Spleen (tissue), 11 donors: ENCODE measurements around the gene EFNA2. TPM values are rescaled to one million over a fixed set of nuclear protein-coding genes. Genes with fewer than 3 reads are reported as not detected.
A peak's percentile ranks its signal among the peaks of the same experiment; 100 is the strongest.

Experiments used
- DNase-seq: peaks from one replicate; pipeline ENCODE4 v3.0.0-alpha.2; 2020
- H3K27ac ChIP-seq, 8 donors: fragments of 200-600 bp; sonication (generic) in 7 of 8; 1 replicate in 4 of 8; 2 replicates in 4 of 8; pipeline versions ENCODE4 v1.5.0 to v1.8.0; 2016 to 2021; ENCODE audit warnings: inconsistent platforms in 4 of 8, mild to moderate bottlenecking in 4 of 8, moderate library complexity in 1 of 8
- H3K27me3 ChIP-seq, 7 donors: fragments of 200-600 bp; sonication (generic) in 6 of 7; replicated peaks in 1 of 7; 1 replicate in 4 of 7; 2 replicates in 3 of 7; pipeline versions ENCODE4 v1.5.0 to v1.8.0; 2016 to 2021; ENCODE audit warnings: inconsistent platforms in 3 of 7, mild to moderate bottlenecking in 1 of 7
- H3K36me3 ChIP-seq, 6 donors: fragments of 200-600 bp; sonication (generic) in 5 of 6; 1 replicate in 4 of 6; 2 replicates in 2 of 6; pipeline versions ENCODE4 v1.5.0 to v1.8.0; 2016 to 2021; ENCODE audit warnings: inconsistent platforms in 2 of 6
- H3K4me1 ChIP-seq, 6 donors: fragments of 200-600 bp; sonication (generic) in 5 of 6; 1 replicate in 3 of 6; 2 replicates in 3 of 6; pipeline versions ENCODE4 v1.5.0 to v1.8.0; 2016 to 2021; ENCODE audit warnings: inconsistent platforms in 3 of 6
- H3K4me3 ChIP-seq, 8 donors: fragments of 200-600 bp; sonication (generic) in 7 of 8; 1 replicate in 4 of 8; 2 replicates in 4 of 8; pipeline versions ENCODE4 v1.5.0 to v1.8.0; 2016 to 2021; ENCODE audit warnings: inconsistent platforms in 4 of 8, mild to moderate bottlenecking in 4 of 8, moderate library complexity in 2 of 8
- H3K9me3 ChIP-seq, 8 donors: fragments of 200-600 bp; sonication (generic) in 7 of 8; 1 replicate in 4 of 8; 2 replicates in 4 of 8; pipeline versions ENCODE4 v1.5.0 to v1.8.0; 2016 to 2021; ENCODE audit warnings: inconsistent platforms in 4 of 8
- CTCF ChIP-seq, 11 experiments: fragments of 200-600 bp in 7 of 11; fragments of 450-650 bp in 4 of 11; sonication (generic) in 4 of 11; IDR thresholded peaks in 8 of 11; conservative IDR thresholded peaks in 3 of 11; 1 replicate in 7 of 11; 2 replicates in 4 of 11; pipeline versions ENCODE4 v1.4.0 to v1.8.0; 2016 to 2021; ENCODE audit warnings: antibody characterized with exemption in 11 of 11, inconsistent platforms in 4 of 11, mild to moderate bottlenecking in 1 of 11
- POLR2A ChIP-seq, 3 donors: fragments of 450-650 bp; IDR thresholded peaks; one replicate each; pipeline ENCODE4 v1.5.1; 2017; ENCODE audit warnings: antibody characterized with exemption in 3 of 3, mild to moderate bottlenecking in 1 of 3
- POLR2AphosphoS5 ChIP-seq, 3 donors: sonication (generic); formaldehyde crosslinking; IDR thresholded peaks; one replicate each; pipeline ENCODE4 v1.5.1; 2017; ENCODE audit warnings: antibody characterized with exemption in 3 of 3
- WGBS, 5 donors: extraction: QIAGEN DNeasy Blood & Tissue Kit in 3 of 5; methylation state at CpG; one replicate each; pipeline versions ENCODE4 v1.1.5 to v1.1.7; 2013 to 2018; 5-methylcytosine and 5-hydroxymethylcytosine counted together
- intact Hi-C: fragments of 100-400 bp; cut with DNase I; formaldehyde crosslinking; loops from one replicate; pipeline ENCODE4 v1.15.0; 2023; ENCODE audit warnings: low total_unique reads
- polyA plus RNA-seq, 3 donors: library from polyadenylated mRNA; stranded (reverse); fragments of 200-250 nt; gene quantifications; one replicate each; pipeline ENCODE4 v1.2.1, GENCODE V29; 2013
- total RNA-seq, 7 donors: library from RNA; depleted of rRNA in 3 of 7; stranded (reverse); fragments of >200 nt in 3 of 7; fragmentation: NEBNext Ultra II Directional in 4 of 7; extraction: Animal tissue kit (Norgen Biotek cat#: 25700) in 4 of 7; gene quantifications; one replicate each; pipeline versions ENCODE4 v1.1.0 to v1.2.1, GENCODE V29; 2016 to 2021
- donor health status: healthy with polysubstance abuse.
- donor health status: DM: no; HTN: no; CAD: no; lungs with moderate emphysema.
- donor health status: DM: no; HTN: no; CAD: no.
- donor health status: Bipolar disorder and iron deficiency.
- donor health status: healthy.
- donor health status: DM: no; HTN: no; CAD: no.
- donor health status: DM: yes; HTN: yes; CAD: no.

EFNA2 gene
- total and polyA plus RNA-seq, 10 donors = not detected

GRCh38 chr19:1322198-1322981 lies 36.7 kb downstream of the EFNA2 start:
- H3K27me3 ChIP-seq = peaks cover 3 to 98% (median 38%) of the 10 kb centered on the region in 7 donors

GRCh38 chr19:1324249-1324805 lies 38.7 kb downstream of the EFNA2 start:
- TF ChIP-seq POLR2AphosphoS5 (IDR thresholded peaks at IDR 0.05) = no peak
- no peak for TF ChIP-seq CTCF (IDR thresholded peaks at IDR 0.05 in 8 of 11, conservative IDR thresholded peaks at IDR 0.05 in 3 of 11)
- TF ChIP-seq POLR2A (IDR thresholded peaks at IDR 0.05) = no peak
- peaks cover 3 to 88% (median 33%) of the 10 kb centered on the region in 7 donors for H3K27me3 ChIP-seq
- DNase-seq = no peak
- intact Hi-C loops = no loop called here
- H3K36me3 ChIP-seq = no peaks in the 10 kb centered on the region
- no peaks in the 10 kb centered on the region for H3K9me3 ChIP-seq
- peaks cover 5 to 20% (median 11%) of the 10 kb centered on the region in 6 donors for H3K4me1 ChIP-seq
- 54 to 72% (median 71%) methylated on average over 11 to 12 of the region's 12 CpGs for WGBS, 5 donors
- H3K4me3 ChIP-seq = peak overlapping the region in 3 of 8 donors; percentile 2 to 58 (median 34)
- H3K27ac ChIP-seq = peak overlapping the region in 1 of 8 donors; percentile 50

More at GRCh38 chr19:1322198-1322981, 36.7 kb downstream of the EFNA2 start:
- 83 to 90% (median 88%) methylated on average over 16 of the region's 16 CpGs for WGBS, 5 donors
- Histone ChIP-seq H3K36me3 (no peaks in the 10 kb centered on the region), H3K4me3 (no peak overlapping the region), H3K9me3 (no peaks in the 10 kb centered on the region), H3K4me1 (peaks cover 5 to 30% (median 11%) of the 10 kb centered on the region in 6 donors), H3K27ac (no peak overlapping the region)
- no peak for DNase-seq
- intact Hi-C loops = no loop called here
- no peak for TF ChIP-seq POLR2AphosphoS5 (IDR thresholded peaks at IDR 0.05)
- no peak for TF ChIP-seq CTCF (IDR thresholded peaks at IDR 0.05 in 8 of 11, conservative IDR thresholded peaks at IDR 0.05 in 3 of 11)
- TF ChIP-seq POLR2A (IDR thresholded peaks at IDR 0.05) = no peak

GRCh38 chr19:1324806-1325567 lies 39.3 kb downstream of the EFNA2 start:
- 2 to 7% (median 3%) methylated on average over 36 to 66 of the region's 66 CpGs for WGBS, 5 donors
- H3K4me1 ChIP-seq = peaks cover 5 to 20% (median 11%) of the 10 kb centered on the region in 6 donors
- H3K9me3 ChIP-seq = no peaks in the 10 kb centered on the region
- DNase-seq = no peak
- H3K36me3 ChIP-seq = no peaks in the 10 kb centered on the region
- peak overlapping the region in 4 of 8 donors; percentile 6 to 50 (median 42) for H3K27ac ChIP-seq
- no peak for TF ChIP-seq POLR2A (IDR thresholded peaks at IDR 0.05)
- TF ChIP-seq POLR2AphosphoS5 (IDR thresholded peaks at IDR 0.05) = peak in 2 of 3 donors; percentile 33 to 34
- TF ChIP-seq CTCF (IDR thresholded peaks at IDR 0.05 in 8 of 11, conservative IDR thresholded peaks at IDR 0.05 in 3 of 11) = no peak
- peaks cover 3 to 84% (median 33%) of the 10 kb centered on the region in 7 donors for H3K27me3 ChIP-seq
- intact Hi-C loops = no loop called here
- peak overlapping the region in 6 of 8 donors; percentile 2 to 58 (median 18) for H3K4me3 ChIP-seq
